ENCODE measurements around the gene CDH13.

DNA sequence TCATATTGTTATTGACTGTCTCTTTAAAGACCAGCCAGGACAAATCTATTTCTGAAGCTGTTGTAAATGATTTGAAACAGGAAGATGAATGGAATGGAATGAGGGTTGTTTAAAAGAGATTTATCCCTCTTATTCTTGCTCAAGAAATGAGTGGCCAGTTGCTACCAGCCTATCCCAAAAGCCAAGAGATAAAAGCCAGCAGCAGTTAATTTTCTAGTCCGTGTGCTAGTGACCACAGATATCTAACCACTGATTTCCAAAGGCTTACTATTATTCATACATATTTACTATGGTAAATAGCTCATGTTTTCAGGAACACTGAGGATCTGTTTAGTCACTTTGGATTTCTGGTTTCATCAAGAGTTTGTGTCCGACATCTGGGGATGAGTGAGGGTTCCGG, 105.7 kb downstream of the CDH13 start:
- TF ChIP-seq, protein P1, sequence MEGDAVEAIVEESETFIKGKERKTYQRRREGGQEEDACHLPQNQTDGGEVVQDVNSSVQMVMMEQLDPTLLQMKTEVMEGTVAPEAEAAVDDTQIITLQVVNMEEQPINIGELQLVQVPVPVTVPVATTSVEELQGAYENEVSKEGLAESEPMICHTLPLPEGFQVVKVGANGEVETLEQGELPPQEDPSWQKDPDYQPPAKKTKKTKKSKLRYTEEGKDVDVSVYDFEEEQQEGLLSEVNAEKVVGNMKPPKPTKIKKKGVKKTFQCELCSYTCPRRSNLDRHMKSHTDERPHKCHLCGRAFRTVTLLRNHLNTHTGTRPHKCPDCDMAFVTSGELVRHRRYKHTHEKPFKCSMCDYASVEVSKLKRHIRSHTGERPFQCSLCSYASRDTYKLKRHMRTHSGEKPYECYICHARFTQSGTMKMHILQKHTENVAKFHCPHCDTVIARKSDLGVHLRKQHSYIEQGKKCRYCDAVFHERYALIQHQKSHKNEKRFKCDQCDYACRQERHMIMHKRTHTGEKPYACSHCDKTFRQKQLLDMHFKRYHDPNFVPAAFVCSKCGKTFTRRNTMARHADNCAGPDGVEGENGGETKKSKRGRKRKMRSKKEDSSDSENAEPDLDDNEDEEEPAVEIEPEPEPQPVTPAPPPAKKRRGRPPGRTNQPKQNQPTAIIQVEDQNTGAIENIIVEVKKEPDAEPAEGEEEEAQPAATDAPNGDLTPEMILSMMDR (IDR thresholded peaks at IDR 0.05; ENCODE audit: insufficient read depth, low read length) = no peak
- no peak for TF ChIP-seq POLR2AphosphoS5 (IDR thresholded peaks at IDR 0.05; ENCODE audit: low read depth)
- no peak for TF ChIP-seq SPI1 (IDR thresholded peaks at IDR 0.05; ENCODE audit: borderline replicate concordance, low read depth)
- TF ChIP-seq GABPA (IDR thresholded peaks at IDR 0.05; ENCODE audit: low read depth) = no peak
- no peak for TF ChIP-seq REST (IDR thresholded peaks at IDR 0.05; ENCODE audit: insufficient replicate concordance, low read depth)
